Measurements from ENCODE around the gene SNED1.

The SNED1 gene

GRCh38 chr2:241007111-241007510 lies 8.7 kb downstream of the SNED1 start:
- DNase-seq = no peak

GRCh38 chr2:241007880-241008710 lies 9.7 kb downstream of the SNED1 start:
- no peak for DNase-seq

GRCh38 chr2:241008711-241009121 lies 10.3 kb downstream of the SNED1 start:
- DNase-seq = no peak

- no peak for DNase-seq
Measured at GRCh38 chr2:241009191-241009590, 10.8 kb downstream of the SNED1 start.

DNA sequence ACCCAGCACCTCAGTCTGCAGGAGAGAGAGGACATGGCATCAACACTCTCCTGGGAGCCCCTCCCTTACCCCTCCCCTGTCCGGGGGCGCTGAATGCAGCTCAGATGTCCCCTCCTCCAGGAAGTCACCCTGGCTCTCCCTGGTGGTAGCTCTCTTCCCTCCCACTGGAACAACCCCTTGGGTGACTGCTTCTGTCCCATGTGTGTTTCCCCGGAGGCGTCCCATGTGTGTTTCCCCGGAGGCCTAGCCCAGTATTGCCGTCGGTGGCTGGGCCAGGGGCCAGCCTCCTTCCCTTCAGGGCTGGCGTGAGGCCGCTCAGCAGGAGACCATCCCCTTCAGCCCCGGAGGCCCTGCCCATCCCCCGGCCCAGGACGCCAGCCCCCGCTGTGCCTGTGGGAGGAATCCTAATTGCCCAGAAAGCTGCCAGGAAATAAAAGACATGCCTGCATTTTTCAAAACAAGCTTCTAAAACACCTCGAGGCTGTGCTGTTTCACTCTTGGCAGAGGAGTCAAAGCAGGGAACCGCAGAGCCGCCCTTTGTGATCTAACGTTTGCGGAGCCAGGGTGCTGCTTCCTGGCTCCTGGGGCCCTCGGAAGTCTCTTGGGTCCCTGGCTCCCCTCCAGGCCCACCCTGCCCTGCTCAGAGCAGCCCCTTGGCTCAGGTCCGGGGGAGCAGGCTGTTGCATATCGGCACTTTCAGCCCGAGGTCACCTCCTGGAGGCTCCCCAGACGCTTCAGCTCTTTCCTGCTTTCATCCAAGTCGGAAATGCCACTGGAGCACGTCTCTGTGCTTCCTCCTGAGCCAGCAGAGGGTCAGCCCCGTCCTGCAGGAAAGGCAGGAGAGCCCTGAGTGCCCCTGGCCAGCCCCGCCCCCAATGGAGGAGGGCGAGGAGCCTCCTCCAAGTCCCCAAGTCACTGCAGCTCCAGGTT lies 11.4 kb downstream of the SNED1 start:
- no peak for DNase-seq

DNA sequence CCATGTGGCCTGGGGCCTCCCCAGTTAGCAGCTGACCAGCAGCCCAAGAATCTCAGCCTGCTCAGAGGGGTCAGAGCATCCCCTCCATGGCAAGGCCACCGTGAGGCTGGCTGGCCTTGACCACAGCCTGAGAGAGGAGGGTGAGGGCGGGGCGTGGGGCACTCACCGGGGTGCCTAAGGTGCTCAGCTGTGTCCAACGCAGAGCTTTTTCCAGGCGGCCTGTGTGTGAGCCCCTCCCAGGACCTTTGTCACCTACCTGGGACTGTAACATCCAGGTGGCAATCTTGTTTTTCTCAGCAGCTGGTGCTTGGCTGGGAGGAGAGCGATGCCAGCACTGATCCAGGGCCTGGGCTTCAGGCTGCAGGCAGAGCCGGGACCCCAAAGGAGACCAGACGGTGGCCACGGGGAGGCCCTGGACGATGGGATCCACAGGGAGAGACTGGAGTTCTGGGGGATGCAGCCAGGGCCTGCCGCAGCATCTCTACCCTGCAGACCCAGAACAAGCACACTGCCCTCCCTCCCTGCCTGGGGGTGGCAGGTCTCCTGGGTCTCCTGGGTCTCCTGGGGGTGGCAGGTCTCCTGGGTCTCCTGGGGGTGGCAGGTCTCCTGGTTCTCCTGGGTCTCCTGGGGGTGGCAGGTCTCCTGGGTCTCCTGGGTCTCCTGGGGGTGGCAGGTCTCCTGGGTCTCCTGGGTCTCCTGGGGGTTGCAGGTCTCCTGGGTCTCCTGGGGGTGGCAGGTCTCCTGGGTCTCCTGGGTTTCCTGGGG lies 12.3 kb downstream of the SNED1 start:
- no peak for DNase-seq

DNA sequence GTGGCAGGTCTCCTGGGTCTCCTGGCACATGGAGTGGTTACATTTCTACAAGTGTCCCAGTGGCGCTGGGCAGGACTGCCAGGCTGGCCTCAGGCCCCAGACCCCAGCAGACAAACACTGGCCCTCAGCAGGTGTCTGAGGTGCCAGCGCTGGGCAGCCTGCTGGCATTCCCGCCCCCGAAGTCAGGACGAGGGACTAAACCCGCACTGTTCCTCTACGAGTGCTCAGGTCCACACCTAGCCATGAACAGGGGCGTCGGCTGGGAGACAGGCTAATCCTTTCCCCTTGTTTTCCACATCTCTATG lies 12.8 kb downstream of the SNED1 start:
- DNase-seq = no peak

GRCh38 chr2:241011751-241012510 lies 13.5 kb downstream of the SNED1 start:
- DNase-seq = no peak

DNA sequence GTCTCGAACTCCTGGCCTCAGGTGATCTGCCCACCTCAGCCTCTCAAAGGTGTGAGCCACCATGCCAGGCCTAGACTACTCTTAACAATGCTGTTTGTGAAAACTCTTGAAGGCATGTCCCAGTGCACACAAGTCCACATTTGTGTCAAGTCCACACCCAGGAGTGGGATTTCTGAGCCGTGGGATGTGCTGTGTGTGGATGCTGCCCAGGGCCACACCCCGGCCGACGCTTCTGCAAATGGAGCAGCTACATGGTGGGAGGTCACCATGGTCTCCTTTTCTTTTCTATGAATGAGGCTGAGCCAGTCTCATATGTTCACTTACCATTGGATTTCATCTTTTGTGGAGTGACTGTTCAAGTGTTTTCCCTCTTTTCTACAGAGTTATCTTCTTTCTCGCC lies 15.8 kb downstream of the SNED1 start:
- no peak for DNase-seq

DNA sequence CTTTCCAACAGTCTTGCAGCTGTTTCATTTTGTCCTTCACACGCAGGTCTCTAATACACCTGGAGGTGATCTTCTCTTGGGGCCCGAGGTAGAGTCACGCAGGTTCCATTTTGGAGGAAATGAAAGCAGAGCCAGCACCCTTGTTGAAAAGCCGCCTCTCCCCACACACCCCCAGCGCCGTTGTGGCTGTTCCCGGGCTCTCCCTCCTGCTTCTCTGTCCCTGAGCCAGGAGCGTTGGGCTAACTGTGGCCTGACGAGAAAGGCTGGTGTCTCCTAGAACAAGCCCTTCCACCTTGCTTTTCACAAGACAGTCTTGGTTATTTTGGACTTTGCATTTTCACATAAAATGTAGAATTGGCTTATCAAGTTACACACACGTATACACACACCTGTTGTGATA lies 16.3 kb downstream of the SNED1 start:
- DNase-seq = no peak

- no peak for DNase-seq
Measured at GRCh38 chr2:241015439-241015838, 17.0 kb downstream of the SNED1 start.

GRCh38 chr2:241017228-241017940 lies 19.0 kb downstream of the SNED1 start:
- no peak for DNase-seq

- no peak for DNase-seq
Measured at GRCh38 chr2:241018051-241018891, 19.9 kb downstream of the SNED1 start.

- no peak for DNase-seq
Measured at GRCh38 chr2:241019441-241020139, 21.2 kb downstream of the SNED1 start.

DNA sequence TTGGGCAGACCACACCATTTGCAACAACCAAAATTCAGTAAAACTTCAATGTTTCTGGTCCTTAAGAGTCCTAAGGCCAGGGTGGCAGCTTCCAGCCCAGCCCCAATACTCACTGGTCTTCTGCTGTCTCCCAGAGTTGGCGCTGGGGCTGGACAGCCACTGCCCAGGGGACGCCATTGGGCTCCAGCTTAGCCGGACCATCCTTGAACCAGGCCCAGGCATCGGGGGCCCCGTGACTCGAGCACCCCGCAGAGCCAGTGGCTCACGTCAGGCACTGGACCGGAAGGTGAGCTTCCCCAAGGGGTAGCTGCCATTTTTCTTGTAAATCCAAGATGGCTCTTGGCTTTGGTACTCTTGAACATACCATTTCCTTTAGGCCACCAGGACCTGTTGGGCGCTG lies 21.8 kb downstream of the SNED1 start:
- no peak for DNase-seq

DNA sequence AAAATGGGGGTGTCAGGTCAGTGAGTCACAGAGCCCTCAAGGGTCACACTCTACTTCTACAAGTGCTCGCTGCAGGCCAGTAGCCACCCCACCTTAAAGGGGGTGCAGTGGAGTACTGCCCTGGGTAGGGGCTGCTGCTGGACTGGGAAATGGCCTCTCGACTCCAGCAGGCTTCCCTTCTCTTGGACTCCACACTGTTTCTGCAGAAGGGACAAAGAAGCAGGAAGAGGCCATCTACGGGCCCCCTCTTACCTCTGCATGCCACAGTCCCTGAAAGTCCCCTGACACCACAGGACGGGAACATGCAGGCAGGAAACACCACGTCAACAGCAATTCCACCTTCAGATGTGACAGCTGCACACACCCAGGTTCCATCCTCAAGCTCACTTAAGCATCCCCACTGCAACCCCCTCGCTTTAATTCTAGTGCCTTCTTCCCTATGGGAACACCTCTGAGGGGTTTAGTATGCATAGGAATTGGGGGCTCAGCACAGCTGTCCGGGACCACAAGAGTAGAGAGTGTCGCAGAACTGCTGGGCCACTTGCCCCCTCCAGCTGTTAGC lies 22.3 kb downstream of the SNED1 start:
- no peak for DNase-seq

- no peak for DNase-seq
Measured at GRCh38 chr2:241025639-241026038, 27.2 kb downstream of the SNED1 start.

- no peak for DNase-seq
Measured at GRCh38 chr2:241029599-241030332, 31.3 kb downstream of the SNED1 start.

GRCh38 chr2:241030333-241030680 lies 31.9 kb downstream of the SNED1 start:
- DNase-seq = no peak
